ENCODE data around the gene VAPB. TPM values are rescaled to one million over a fixed set of nuclear protein-coding genes. Genes with fewer than 3 reads are reported as not detected.

Gene VAPB
- total RNA-seq, 1 donor from 2014 or later = 11.1 TPM

- H3K9me3 ChIP-seq = no peaks in the 10 kb centered on the region
- intact Hi-C loops (cut with DNase I) = no loop called here
- H3K36me3 ChIP-seq = no peaks in the 10 kb centered on the region
- peaks cover 3 to 15% of the 10 kb centered on the region in 2 donors for H3K4me1 ChIP-seq
- H3K27me3 ChIP-seq = no peaks in the 10 kb centered on the region
- H3K27ac ChIP-seq = no peak overlapping the region
- TF ChIP-seq CTCF (IDR thresholded peaks at IDR 0.05) = no peak
- DNase-seq (ENCODE audit: low spot score in 2 of 2) = no peak
- H3K4me3 ChIP-seq = no peak overlapping the region
Measured at GRCh38 chr20:58394801-58395200, 5.8 kb downstream of the VAPB start.

GRCh38 chr20:58395604-58396003 lies 6.6 kb downstream of the VAPB start:
- H3K36me3 ChIP-seq = no peaks in the 10 kb centered on the region
- intact Hi-C loops (cut with DNase I) = no loop called here
- no peaks in the 10 kb centered on the region for H3K27me3 ChIP-seq
- H3K27ac ChIP-seq = no peak overlapping the region
- H3K4me3 ChIP-seq = no peak overlapping the region
- no peak for TF ChIP-seq CTCF (IDR thresholded peaks at IDR 0.05)
- peaks cover 0 to 8% of the 10 kb centered on the region in 2 donors for H3K4me1 ChIP-seq
- no peak for DNase-seq (ENCODE audit: low spot score in 2 of 2)
- no peaks in the 10 kb centered on the region for H3K9me3 ChIP-seq

GRCh38 chr20:58397429-58397828 lies 8.4 kb downstream of the VAPB start:
- intact Hi-C loops (cut with DNase I) = no loop called here
- no peaks in the 10 kb centered on the region for H3K36me3 ChIP-seq
- H3K4me3 ChIP-seq = no peak overlapping the region
- H3K27ac ChIP-seq = no peak overlapping the region
- no peak for DNase-seq (ENCODE audit: low spot score in 2 of 2)
- no peak for TF ChIP-seq CTCF (IDR thresholded peaks at IDR 0.05)
- no peaks in the 10 kb centered on the region for H3K9me3 ChIP-seq
- no peaks in the 10 kb centered on the region for H3K4me1 ChIP-seq
- H3K27me3 ChIP-seq = no peaks in the 10 kb centered on the region

GRCh38 chr20:58398254-58398653 lies 9.2 kb downstream of the VAPB start:
- no peak for TF ChIP-seq CTCF (IDR thresholded peaks at IDR 0.05)
- intact Hi-C loops (cut with DNase I) = no loop called here
- Histone ChIP-seq H3K27ac (no peak overlapping the region), H3K4me1 (no peaks in the 10 kb centered on the region), H3K4me3 (no peak overlapping the region), H3K36me3 (no peaks in the 10 kb centered on the region), H3K9me3 (no peaks in the 10 kb centered on the region), H3K27me3 (no peaks in the 10 kb centered on the region)
- DNase-seq (ENCODE audit: low spot score in 2 of 2) = no peak

GRCh38 chr20:58399926-58400325 lies 10.9 kb downstream of the VAPB start:
- intact Hi-C loops (cut with DNase I) = no loop called here
- no peaks in the 10 kb centered on the region for H3K4me1 ChIP-seq

More at GRCh38 chr20:58399926-58400325, 10.9 kb downstream of the VAPB start:
- no peak overlapping the region for H3K27ac ChIP-seq
- no peak for DNase-seq (ENCODE audit: low spot score in 2 of 2)
- H3K36me3 ChIP-seq = no peaks in the 10 kb centered on the region
- H3K4me3 ChIP-seq = no peak overlapping the region
- no peak for TF ChIP-seq CTCF (IDR thresholded peaks at IDR 0.05)
- no peaks in the 10 kb centered on the region for H3K27me3 ChIP-seq
- H3K9me3 ChIP-seq = no peaks in the 10 kb centered on the region

Measured in ascending aorta (tissue), 2 donors.